Ascending aorta (tissue), 2 donors: ENCODE measurements around the gene REEP3. TPM values are rescaled to one million over a fixed set of nuclear protein-coding genes. Genes with fewer than 3 reads are reported as not detected.
"Not testable (repeated sequence)": the region's sequence is repeated elsewhere in the genome, so short reads cannot be mapped to it uniquely, and the experiment has no call there.

Experiments
- DNase-seq, 2 donors: peaks; one replicate each; pipeline ENCODE4 v3.0.0-alpha.2; 2019; ENCODE audit warnings: low spot score in 2 of 2
- H3K27ac ChIP-seq, 2 donors: fragments of 200-600 bp; sonication (generic); one replicate each; pipeline ENCODE4 v1.5.1; 2016 to 2017; ENCODE audit warnings: mild to moderate bottlenecking in 1 of 2
- H3K27me3 ChIP-seq: fragments of 200-600 bp; sonication (generic); one replicate; pipeline ENCODE4 v1.5.1; 2017
- H3K36me3 ChIP-seq, 2 donors: fragments of 200-600 bp; sonication (generic); one replicate each; pipeline ENCODE4 v1.5.1; 2016
- H3K4me1 ChIP-seq, 2 donors: fragments of 200-600 bp; sonication (generic); one replicate each; pipeline ENCODE4 v1.5.1; 2016 to 2017; ENCODE audit warnings: mild to moderate bottlenecking in 1 of 2
- H3K4me3 ChIP-seq, 2 donors: fragments of 200-600 bp; sonication (generic); one replicate each; pipeline ENCODE4 v1.5.1; 2016 to 2017; ENCODE audit warnings: mild to moderate bottlenecking in 1 of 2
- H3K9me3 ChIP-seq, 2 donors: fragments of 200-600 bp; sonication (generic); one replicate each; pipeline ENCODE4 v1.5.1; 2016
- CTCF ChIP-seq, 3 experiments: fragments of 200-600 bp in 2 of 3; fragments of 450-650 bp in 1 of 3; sonication (generic) in 2 of 3; IDR thresholded peaks; one replicate each; pipeline ENCODE4 v1.5.1; 2016 to 2019; ENCODE audit warnings: antibody characterized with exemption in 3 of 3, mild to moderate bottlenecking in 1 of 3, moderate library complexity in 1 of 3
- intact Hi-C: fragments of 100-400 bp; cut with DNase I; formaldehyde crosslinking; loops from one replicate; pipeline ENCODE4 v1.15.1; 2023
- total RNA-seq: library from RNA; depleted of rRNA; stranded (reverse); fragments of >200 nt; gene quantifications from one replicate; pipeline ENCODE4 v1.1.0, GENCODE V29; 2016

REEP3 gene
- total RNA-seq, 1 donor from 2014 or later: 41.1 TPM

GRCh38 chr10:63481815-63482421 lies 39.3 kb upstream of the REEP3 start:
- Histone ChIP-seq H3K27me3 (no peaks in the 10 kb centered on the region), H3K4me1 (peaks cover 0 to 4% of the 10 kb centered on the region in 2 donors), H3K36me3 (no peaks in the 10 kb centered on the region), H3K27ac (no peak overlapping the region), H3K9me3 (no peaks in the 10 kb centered on the region), H3K4me3 (no peak overlapping the region)
- DNase-seq: no peak
- no peak for TF ChIP-seq CTCF (IDR thresholded peaks at IDR 0.05)
- intact Hi-C loops: no loop called here

- DNase-seq: no peak
- Histone ChIP-seq H3K4me3 (no peak overlapping the region), H3K4me1 (peaks cover 0 to 4% of the 10 kb centered on the region in 2 donors), H3K27me3 (no peaks in the 10 kb centered on the region), H3K36me3 (no peaks in the 10 kb centered on the region), H3K27ac (no peak overlapping the region), H3K9me3 (no peaks in the 10 kb centered on the region)
- intact Hi-C loops: no loop called here
- TF ChIP-seq CTCF (IDR thresholded peaks at IDR 0.05): no peak
These were observed 37.2 kb upstream of the REEP3 start for GRCh38 chr10:63483983-63484382.

GRCh38 chr10:63487990-63488389 lies 33.2 kb upstream of the REEP3 start:
- Histone ChIP-seq H3K9me3 (no peaks in the 10 kb centered on the region), H3K36me3 (no peaks in the 10 kb centered on the region), H3K4me1 (peaks cover 9 to 15% of the 10 kb centered on the region in 2 donors), H3K4me3 (no peak overlapping the region), H3K27ac (no peak overlapping the region), H3K27me3 (no peaks in the 10 kb centered on the region)
- TF ChIP-seq CTCF (IDR thresholded peaks at IDR 0.05): no peak
- DNase-seq: no peak
- intact Hi-C loops: no loop called here

- Histone ChIP-seq H3K9me3 (no peaks in the 10 kb centered on the region), H3K27ac (no peak overlapping the region), H3K4me1 (peaks cover 9 to 16% of the 10 kb centered on the region in 2 donors), H3K27me3 (no peaks in the 10 kb centered on the region), H3K4me3 (no peak overlapping the region), H3K36me3 (no peaks in the 10 kb centered on the region)
- no peak for DNase-seq
- no peak for TF ChIP-seq CTCF (IDR thresholded peaks at IDR 0.05)
- intact Hi-C loops: no loop called here
These were observed 31.4 kb upstream of the REEP3 start for GRCh38 chr10:63489838-63490237.

GRCh38 chr10:63491588-63492316 lies 29.4 kb upstream of the REEP3 start:
- Histone ChIP-seq H3K4me3 (peak overlapping the region; percentile 24 to 38), H3K27me3 (no peaks in the 10 kb centered on the region), H3K9me3 (no peaks in the 10 kb centered on the region), H3K27ac (peak overlapping the region; percentile 72 to 83), H3K4me1 (peaks cover 9 to 16% of the 10 kb centered on the region in 2 donors), H3K36me3 (no peaks in the 10 kb centered on the region)
- TF ChIP-seq CTCF (IDR thresholded peaks at IDR 0.05): no peak
- intact Hi-C loops: no loop called here
- DNase-seq: peak in 1 of 2 donors; percentile 76

- Histone ChIP-seq H3K27ac (peak overlapping the region; percentile 72 to 83), H3K4me1 (peaks cover 9 to 16% of the 10 kb centered on the region in 2 donors), H3K4me3 (peak overlapping the region in 1 of 2 donors; percentile 38)
- DNase-seq, H3K27me3 ChIP-seq, H3K9me3 ChIP-seq, intact Hi-C loops, H3K36me3 ChIP-seq: not testable (repeated sequence)
These were observed 28.9 kb upstream of the REEP3 start for GRCh38 chr10:63492317-63492690.
